Measurements from ENCODE around the gene CILP2. TPM values are rescaled to one million over a fixed set of nuclear protein-coding genes. Genes with fewer than 3 reads are reported as not detected.

Gene CILP2
- total and polyA plus RNA-seq, 2 experiments from 2014 or later = 4.0 to 21.6 TPM

DNA sequence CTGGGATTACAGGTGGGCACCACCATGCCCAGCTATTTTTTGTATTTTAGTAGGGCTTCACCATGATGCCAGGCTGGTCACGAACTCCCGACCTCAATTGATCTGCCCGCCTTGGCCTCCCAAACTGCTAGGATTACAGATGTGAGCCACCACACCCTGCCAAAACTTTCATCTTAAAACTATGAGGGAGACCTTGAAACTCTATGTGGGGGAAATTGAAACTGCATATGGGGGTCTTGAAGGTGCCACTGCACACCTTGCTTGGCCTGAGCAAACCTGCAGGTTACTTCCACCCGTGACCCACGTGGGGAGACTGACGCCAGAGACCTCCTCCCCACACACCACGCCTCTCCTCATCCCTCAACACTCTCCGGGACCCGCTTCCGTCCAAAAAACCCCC, 15.6 kb downstream of the CILP2 start:
- DNase-seq (ENCODE audit: low spot score) = no peak
- Mint-ChIP-seq H3K4me3 (no peak overlapping the region), H3K9me3 (no peaks in the 10 kb centered on the region; the same call in 1 of the 3 replicates), H3K27ac (no peak overlapping the region), H3K36me3 (ENCODE audit: low read depth) (no peaks in the 10 kb centered on the region; the same call in 2 of the 3 replicates), H3K4me1 (peaks cover 6% of the 10 kb centered on the region; the same call in 1 of the 3 replicates), H3K27me3 (ENCODE audit: insufficient read depth, low read depth, poor library complexity) (peaks cover 11% of the 10 kb centered on the region)
- no peak for ATAC-seq
- H3K4me2 ChIP-seq = no peak overlapping the region
- H2AFZ ChIP-seq = peak overlapping the region; percentile 85; the same call in 1 of the 2 replicates
- no peaks in the 10 kb centered on the region for H3K36me3 ChIP-seq (ENCODE audit: insufficient read depth)
- H3F3A ChIP-seq (replicated peaks; ENCODE audit: low read depth) = peaks cover 10% of the 10 kb centered on the region; the same call in 1 of the 2 replicates
- no peaks in the 10 kb centered on the region for H3K27me3 ChIP-seq (ENCODE audit: insufficient read depth)
- no peaks in the 10 kb centered on the region for H3K79me2 ChIP-seq (replicated peaks; ENCODE audit: insufficient read depth)
- TF ChIP-seq EZH2 (IDR thresholded peaks at IDR 0.05; ENCODE audit: low read depth, unreplicated experiment) = no peak
- H3K4me3 ChIP-seq = no peak overlapping the region
- H3K9me2 ChIP-seq (ENCODE audit: insufficient read depth) = no peaks in the 10 kb centered on the region
- no peaks in the 10 kb centered on the region for H3K4me1 ChIP-seq (ENCODE audit: insufficient read depth)
- no peak overlapping the region for H3K27ac ChIP-seq (ENCODE audit: low read depth)
- no peaks in the 10 kb centered on the region for H4K20me1 ChIP-seq (replicated peaks; ENCODE audit: insufficient read depth)

DNA sequence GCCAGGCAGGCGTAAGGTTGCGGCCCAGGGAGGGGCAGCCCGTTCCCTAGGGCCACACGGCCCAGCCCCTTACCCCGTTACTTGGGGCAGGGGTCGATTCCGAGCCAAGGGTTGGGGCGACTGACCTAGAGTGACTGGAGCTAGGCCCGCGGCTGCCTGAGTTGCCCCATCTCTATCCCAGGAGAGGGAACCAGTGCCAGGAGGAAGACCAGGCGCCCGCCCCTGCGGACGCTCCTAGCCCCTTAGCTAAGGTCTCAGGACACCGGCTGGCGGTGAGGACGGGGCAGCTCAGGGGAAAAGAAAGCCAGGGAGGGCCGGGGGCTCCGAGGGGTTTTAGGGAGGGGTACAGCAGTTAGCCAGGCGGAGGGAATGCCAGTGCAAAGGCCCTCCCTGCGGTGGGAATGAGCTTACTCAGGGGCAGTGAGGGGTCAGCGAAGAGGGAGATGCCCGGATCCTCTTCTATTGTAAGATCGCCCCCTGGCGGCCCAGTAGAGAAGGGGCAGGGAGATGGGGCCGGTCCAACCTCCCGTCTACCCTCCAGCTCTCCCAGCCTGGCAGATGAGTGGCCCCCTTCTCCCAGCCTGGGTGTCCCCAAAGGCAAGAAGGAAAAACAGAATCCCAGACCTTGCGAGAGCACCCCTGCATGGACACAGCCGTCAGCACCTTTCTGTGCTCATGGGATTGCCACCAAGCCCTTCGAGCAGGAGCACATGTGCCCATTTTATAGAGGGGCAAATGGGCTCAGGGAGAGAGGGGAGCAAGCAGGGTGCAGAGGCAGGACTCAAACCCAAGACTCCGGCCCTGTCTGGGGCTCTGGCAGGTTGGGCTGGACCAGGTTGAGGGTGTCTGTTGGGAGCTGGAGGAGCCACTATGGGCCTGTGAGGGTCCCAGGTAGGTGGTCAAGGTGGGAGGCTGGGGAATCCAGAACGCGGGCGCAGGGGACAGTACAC, 16.3 kb downstream of the CILP2 start:
- peak; percentile 84 for DNase-seq (ENCODE audit: low spot score)
- H3K4me2 ChIP-seq = no peak overlapping the region
- no peak overlapping the region for H3K4me3 Mint-ChIP-seq

More for the DNA sequence above, 16.3 kb downstream of the CILP2 start:
- H3K4me1 Mint-ChIP-seq = 0 out of 3 replicates have a peak, but pooled peaks cover 7% of the 10 kb centered on the region
- H3K27me3 Mint-ChIP-seq (ENCODE audit: insufficient read depth, low read depth, poor library complexity) = peaks cover 8% of the 10 kb centered on the region
- no peak overlapping the region for H3K27ac Mint-ChIP-seq
- H4K20me1 ChIP-seq (replicated peaks; ENCODE audit: insufficient read depth) = no peaks in the 10 kb centered on the region
- no peak overlapping the region for H3K27ac ChIP-seq (ENCODE audit: low read depth)
- peak overlapping the region; percentile 85; the same call in 1 of the 2 replicates for H2AFZ ChIP-seq
- peak; percentile 83 for ATAC-seq
- H3K9me2 ChIP-seq (ENCODE audit: insufficient read depth) = no peaks in the 10 kb centered on the region
- TF ChIP-seq, protein P1, sequence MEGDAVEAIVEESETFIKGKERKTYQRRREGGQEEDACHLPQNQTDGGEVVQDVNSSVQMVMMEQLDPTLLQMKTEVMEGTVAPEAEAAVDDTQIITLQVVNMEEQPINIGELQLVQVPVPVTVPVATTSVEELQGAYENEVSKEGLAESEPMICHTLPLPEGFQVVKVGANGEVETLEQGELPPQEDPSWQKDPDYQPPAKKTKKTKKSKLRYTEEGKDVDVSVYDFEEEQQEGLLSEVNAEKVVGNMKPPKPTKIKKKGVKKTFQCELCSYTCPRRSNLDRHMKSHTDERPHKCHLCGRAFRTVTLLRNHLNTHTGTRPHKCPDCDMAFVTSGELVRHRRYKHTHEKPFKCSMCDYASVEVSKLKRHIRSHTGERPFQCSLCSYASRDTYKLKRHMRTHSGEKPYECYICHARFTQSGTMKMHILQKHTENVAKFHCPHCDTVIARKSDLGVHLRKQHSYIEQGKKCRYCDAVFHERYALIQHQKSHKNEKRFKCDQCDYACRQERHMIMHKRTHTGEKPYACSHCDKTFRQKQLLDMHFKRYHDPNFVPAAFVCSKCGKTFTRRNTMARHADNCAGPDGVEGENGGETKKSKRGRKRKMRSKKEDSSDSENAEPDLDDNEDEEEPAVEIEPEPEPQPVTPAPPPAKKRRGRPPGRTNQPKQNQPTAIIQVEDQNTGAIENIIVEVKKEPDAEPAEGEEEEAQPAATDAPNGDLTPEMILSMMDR (conservative IDR thresholded peaks at IDR 0.05; ENCODE audit: low read depth in 2 of 2) = peak; percentile 71 to 85
- TF ChIP-seq, protein P2, sequence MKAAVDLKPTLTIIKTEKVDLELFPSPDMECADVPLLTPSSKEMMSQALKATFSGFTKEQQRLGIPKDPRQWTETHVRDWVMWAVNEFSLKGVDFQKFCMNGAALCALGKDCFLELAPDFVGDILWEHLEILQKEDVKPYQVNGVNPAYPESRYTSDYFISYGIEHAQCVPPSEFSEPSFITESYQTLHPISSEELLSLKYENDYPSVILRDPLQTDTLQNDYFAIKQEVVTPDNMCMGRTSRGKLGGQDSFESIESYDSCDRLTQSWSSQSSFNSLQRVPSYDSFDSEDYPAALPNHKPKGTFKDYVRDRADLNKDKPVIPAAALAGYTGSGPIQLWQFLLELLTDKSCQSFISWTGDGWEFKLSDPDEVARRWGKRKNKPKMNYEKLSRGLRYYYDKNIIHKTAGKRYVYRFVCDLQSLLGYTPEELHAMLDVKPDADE (IDR thresholded peaks at IDR 0.05) = no peak
- H3K36me3 ChIP-seq (ENCODE audit: insufficient read depth) = no peaks in the 10 kb centered on the region
- H3K9me3 Mint-ChIP-seq = no peaks in the 10 kb centered on the region; the same call in 2 of the 3 replicates
- H3K27me3 ChIP-seq (ENCODE audit: insufficient read depth) = no peaks in the 10 kb centered on the region
- peaks cover 10% of the 10 kb centered on the region; the same call in 1 of the 2 replicates for H3F3A ChIP-seq (replicated peaks; ENCODE audit: low read depth)
- H3K79me2 ChIP-seq (replicated peaks; ENCODE audit: insufficient read depth) = no peaks in the 10 kb centered on the region
- no peak overlapping the region for H3K4me3 ChIP-seq
- no peaks in the 10 kb centered on the region; the same call in 1 of the 2 replicates for H3K4me1 ChIP-seq (ENCODE audit: insufficient read depth)
- no peaks in the 10 kb centered on the region for H3K36me3 Mint-ChIP-seq (ENCODE audit: low read depth)

All from GM23338 (cell line).